AG09309 (cell line): ENCODE results near the gene TSNAX.

Experiments
- DNase-seq: peaks from one replicate; pipeline ENCODE4 v3.0.0-alpha.2; 2010; ENCODE audit warnings: low read depth
- H3K4me3 ChIP-seq: 2 replicates; pipeline ENCODE4 v1.5.1; 2011; ENCODE audit warnings: mild to moderate bottlenecking, low read depth, low read length, moderate library complexity; ENCODE audit not compliant: control insufficient read depth
- CTCF ChIP-seq: IDR thresholded peaks from 2 replicates; pipeline ENCODE4 v1.5.1; 2011; ENCODE audit warnings: mild to moderate bottlenecking, low read depth, low read length, inconsistent platforms; ENCODE audit not compliant: insufficient read depth, control insufficient read depth; ENCODE audit errors: missing control alignments

Gene TSNAX

GRCh38 chr1:231507476-231508355, 20.8 kb upstream of the TSNAX start:
- TF ChIP-seq CTCF: no peak
- no peak overlapping the region for H3K4me3 ChIP-seq
- DNase-seq: no peak

- TF ChIP-seq CTCF: no peak
- DNase-seq: no peak
- no peak overlapping the region for H3K4me3 ChIP-seq
Observed at GRCh38 chr1:231508497-231508896, 20.0 kb upstream of the TSNAX start.

GRCh38 chr1:231508941-231509340, 19.5 kb upstream of the TSNAX start:
- DNase-seq: no peak
- TF ChIP-seq CTCF: no peak
- no peak overlapping the region for H3K4me3 ChIP-seq

- DNase-seq: peak; percentile 65
- no peak overlapping the region for H3K4me3 ChIP-seq
- TF ChIP-seq CTCF: no peak
Observed at GRCh38 chr1:231512147-231512698, 16.2 kb upstream of the TSNAX start.

GRCh38 chr1:231515748-231516147, 12.7 kb upstream of the TSNAX start:
- H3K4me3 ChIP-seq: no peak overlapping the region
- no peak for TF ChIP-seq CTCF
- no peak for DNase-seq

- TF ChIP-seq CTCF: no peak
- H3K4me3 ChIP-seq: no peak overlapping the region
- no peak for DNase-seq
Observed at GRCh38 chr1:231517076-231517475, 11.4 kb upstream of the TSNAX start.
